ENCODE results near the gene SCFD1. TPM values are rescaled to one million over a fixed set of nuclear protein-coding genes. Genes with fewer than 3 reads are reported as not detected.

SCFD1 gene
- total and polyA plus RNA-seq, 10 of the 15 experiments (the other 5 are each of a cell fraction or from before 2014, with no cell fraction given) = 61.5 to 98.4 (median 82.5) TPM

DNA sequence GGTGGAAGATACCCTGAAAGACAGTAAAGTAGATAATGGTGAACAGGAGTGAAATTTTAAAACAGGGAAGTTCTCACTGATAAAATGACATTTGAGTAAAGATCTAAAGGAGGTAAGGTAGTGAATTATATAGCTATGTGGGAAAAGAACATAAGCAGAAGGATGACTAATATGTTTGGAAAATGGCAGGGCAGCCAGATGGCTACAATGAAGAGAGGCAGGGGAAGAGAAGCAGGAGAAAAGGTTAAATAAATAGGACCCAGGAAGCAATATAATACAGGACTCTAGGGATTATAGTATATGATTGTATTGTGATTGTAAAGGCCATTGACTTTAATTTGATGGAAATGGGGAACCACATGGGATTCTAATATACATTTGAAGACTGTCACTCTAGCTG lies 33.0 kb downstream of the SCFD1 start (continued):
- TF ChIP-seq, protein P1, sequence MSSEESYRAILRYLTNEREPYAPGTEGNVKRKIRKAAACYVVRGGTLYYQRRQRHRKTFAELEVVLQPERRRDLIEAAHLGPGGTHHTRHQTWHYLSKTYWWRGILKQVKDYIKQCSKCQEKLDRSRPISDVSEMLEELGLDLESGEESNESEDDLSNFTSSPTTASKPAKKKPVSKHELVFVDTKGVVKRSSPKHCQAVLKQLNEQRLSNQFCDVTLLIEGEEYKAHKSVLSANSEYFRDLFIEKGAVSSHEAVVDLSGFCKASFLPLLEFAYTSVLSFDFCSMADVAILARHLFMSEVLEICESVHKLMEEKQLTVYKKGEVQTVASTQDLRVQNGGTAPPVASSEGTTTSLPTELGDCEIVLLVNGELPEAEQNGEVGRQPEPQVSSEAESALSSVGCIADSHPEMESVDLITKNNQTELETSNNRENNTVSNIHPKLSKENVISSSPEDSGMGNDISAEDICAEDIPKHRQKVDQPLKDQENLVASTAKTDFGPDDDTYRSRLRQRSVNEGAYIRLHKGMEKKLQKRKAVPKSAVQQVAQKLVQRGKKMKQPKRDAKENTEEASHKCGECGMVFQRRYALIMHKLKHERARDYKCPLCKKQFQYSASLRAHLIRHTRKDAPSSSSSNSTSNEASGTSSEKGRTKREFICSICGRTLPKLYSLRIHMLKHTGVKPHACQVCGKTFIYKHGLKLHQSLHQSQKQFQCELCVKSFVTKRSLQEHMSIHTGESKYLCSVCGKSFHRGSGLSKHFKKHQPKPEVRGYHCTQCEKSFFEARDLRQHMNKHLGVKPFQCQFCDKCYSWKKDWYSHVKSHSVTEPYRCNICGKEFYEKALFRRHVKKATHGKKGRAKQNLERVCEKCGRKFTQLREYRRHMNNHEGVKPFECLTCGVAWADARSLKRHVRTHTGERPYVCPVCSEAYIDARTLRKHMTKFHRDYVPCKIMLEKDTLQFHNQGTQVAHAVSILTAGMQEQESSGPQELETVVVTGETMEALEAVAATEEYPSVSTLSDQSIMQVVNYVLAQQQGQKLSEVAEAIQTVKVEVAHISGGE (CRISPR knock-in tag; IDR thresholded peaks at IDR 0.05) = no peak

DNA sequence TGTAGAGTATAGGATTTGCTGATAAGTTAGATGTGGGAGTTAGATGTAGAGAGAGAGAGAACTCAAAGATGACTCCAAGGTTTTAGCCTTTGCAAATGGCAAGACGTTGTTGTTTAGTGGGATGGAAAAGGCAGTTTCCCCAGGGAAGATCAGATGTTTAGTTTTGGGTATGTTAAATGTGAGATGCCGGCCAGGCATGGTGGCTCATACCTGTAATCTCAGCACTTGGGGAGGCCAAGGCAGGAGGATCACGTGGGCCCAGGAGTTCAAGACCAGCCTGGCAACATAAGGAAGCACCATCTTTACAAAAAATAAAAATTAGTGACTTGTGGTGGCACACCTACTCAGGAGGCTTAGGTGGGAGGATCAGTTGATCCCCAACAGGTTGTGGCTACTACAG lies 33.5 kb downstream of the SCFD1 start:
- intact Hi-C loops (cut with micrococcal nuclease; ENCODE audit: unreplicated experiment) = loop anchor here (1.0 kb wide), 1 partner anchor 251 kb away; no protein-coding TSS in a partner anchor
- no peaks in the 10 kb centered on the region for H4K20me1 ChIP-seq (ENCODE audit: control insufficient read depth, insufficient read depth)
- no peaks in the 10 kb centered on the region for H3K79me2 ChIP-seq (ENCODE audit: control insufficient read depth, insufficient read depth, low read length)
- H3K4me2 ChIP-seq (ENCODE audit: control insufficient read depth, insufficient read depth) = no peak overlapping the region
- POLR2A ChIA-PET = no interaction called here
- in situ Hi-C loops (cut with MboI) = loop anchor here (5.0 kb wide), 1 partner anchor 252 kb away; no protein-coding TSS in a partner anchor
- FAIRE-seq = peak; percentile 27
- no peak; the same call in 2 of the 3 replicates for ATAC-seq
- no peaks in the 10 kb centered on the region for H3K9me3 ChIP-seq (replicated peaks; ENCODE audit: control insufficient read depth, insufficient read depth, low read length)
- no peak overlapping the region for H3K9ac ChIP-seq (ENCODE audit: control insufficient read depth, insufficient read depth, low read length)
- RAD21 ChIA-PET (ENCODE audit: unreplicated experiment) = no interaction called here
- SMC1A ChIA-PET (ENCODE audit: uncharacterized antibody, unreplicated experiment) = interaction anchor here (1.6 to 1.8 kb wide), 2 partner anchors 25 to 701 kb away, joined by 3 read pairs; no protein-coding TSS in a partner anchor
- H3K4me3 ChIP-seq = no peak overlapping the region
- no TSS peak for BruUV-seq (replicated peaks)
- H3K36me3 ChIP-seq (ENCODE audit: control insufficient read depth in 2 of 2, insufficient read depth in 2 of 2, low read length in 1 of 2) = peaks cover 2 to 9% of the 10 kb centered on the region in 2 experiments; a peak in 2 of 4 replicates
- CTCF ChIA-PET = interaction anchor here (0.6 to 2.5 kb wide), 8 partner anchors 11 to 698 kb away, joined by 3 to 15 read pairs (median 3); no protein-coding TSS in a partner anchor
- H3K27me3 ChIP-seq (replicated peaks in 1 of 2; ENCODE audit: control insufficient read depth in 2 of 2, insufficient read depth in 2 of 2, low read length in 1 of 2) = no peaks in the 10 kb centered on the region
- H3K27ac ChIP-seq (ENCODE audit: control insufficient read depth, insufficient read depth) = no peak overlapping the region
- WGBS (ENCODE audit: insufficient coverage, insufficient replicate concordance, low lambda C conversion rate, missing lambda C conversion rate) = 98% methylated on average over 3 of the region's 3 CpGs
- no peak overlapping the region for H2AFZ ChIP-seq (ENCODE audit: control insufficient read depth, low read depth, low read length)
- DNase-seq (ENCODE audit: low read depth, low spot score) = no peak
- no peaks in the 10 kb centered on the region for H3K4me1 ChIP-seq (ENCODE audit: control insufficient read depth, insufficient read depth, low read length)
- TF ChIP-seq, protein P2, sequence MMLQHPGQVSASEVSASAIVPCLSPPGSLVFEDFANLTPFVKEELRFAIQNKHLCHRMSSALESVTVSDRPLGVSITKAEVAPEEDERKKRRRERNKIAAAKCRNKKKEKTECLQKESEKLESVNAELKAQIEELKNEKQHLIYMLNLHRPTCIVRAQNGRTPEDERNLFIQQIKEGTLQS (IDR thresholded peaks at IDR 0.05; ENCODE audit: borderline replicate concordance, extremely low read depth, low read depth, low read length) = no peak
- TF ChIP-seq, protein P3, sequence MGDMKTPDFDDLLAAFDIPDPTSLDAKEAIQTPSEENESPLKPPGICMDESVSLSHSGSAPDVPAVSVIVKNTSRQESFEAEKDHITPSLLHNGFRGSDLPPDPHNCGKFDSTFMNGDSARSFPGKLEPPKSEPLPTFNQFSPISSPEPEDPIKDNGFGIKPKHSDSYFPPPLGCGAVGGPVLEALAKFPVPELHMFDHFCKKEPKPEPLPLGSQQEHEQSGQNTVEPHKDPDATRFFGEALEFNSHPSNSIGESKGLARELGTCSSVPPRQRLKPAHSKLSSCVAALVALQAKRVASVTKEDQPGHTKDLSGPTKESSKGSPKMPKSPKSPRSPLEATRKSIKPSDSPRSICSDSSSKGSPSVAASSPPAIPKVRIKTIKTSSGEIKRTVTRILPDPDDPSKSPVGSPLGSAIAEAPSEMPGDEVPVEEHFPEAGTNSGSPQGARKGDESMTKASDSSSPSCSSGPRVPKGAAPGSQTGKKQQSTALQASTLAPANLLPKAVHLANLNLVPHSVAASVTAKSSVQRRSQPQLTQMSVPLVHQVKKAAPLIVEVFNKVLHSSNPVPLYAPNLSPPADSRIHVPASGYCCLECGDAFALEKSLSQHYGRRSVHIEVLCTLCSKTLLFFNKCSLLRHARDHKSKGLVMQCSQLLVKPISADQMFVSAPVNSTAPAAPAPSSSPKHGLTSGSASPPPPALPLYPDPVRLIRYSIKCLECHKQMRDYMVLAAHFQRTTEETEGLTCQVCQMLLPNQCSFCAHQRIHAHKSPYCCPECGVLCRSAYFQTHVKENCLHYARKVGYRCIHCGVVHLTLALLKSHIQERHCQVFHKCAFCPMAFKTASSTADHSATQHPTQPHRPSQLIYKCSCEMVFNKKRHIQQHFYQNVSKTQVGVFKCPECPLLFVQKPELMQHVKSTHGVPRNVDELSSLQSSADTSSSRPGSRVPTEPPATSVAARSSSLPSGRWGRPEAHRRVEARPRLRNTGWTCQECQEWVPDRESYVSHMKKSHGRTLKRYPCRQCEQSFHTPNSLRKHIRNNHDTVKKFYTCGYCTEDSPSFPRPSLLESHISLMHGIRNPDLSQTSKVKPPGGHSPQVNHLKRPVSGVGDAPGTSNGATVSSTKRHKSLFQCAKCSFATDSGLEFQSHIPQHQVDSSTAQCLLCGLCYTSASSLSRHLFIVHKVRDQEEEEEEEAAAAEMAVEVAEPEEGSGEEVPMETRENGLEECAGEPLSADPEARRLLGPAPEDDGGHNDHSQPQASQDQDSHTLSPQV (IDR thresholded peaks at IDR 0.05) = no peak
- TF ChIP-seq, protein P1 (CRISPR knock-in tag; IDR thresholded peaks at IDR 0.05) = no peak
- TF ChIP-seq, protein P4, sequence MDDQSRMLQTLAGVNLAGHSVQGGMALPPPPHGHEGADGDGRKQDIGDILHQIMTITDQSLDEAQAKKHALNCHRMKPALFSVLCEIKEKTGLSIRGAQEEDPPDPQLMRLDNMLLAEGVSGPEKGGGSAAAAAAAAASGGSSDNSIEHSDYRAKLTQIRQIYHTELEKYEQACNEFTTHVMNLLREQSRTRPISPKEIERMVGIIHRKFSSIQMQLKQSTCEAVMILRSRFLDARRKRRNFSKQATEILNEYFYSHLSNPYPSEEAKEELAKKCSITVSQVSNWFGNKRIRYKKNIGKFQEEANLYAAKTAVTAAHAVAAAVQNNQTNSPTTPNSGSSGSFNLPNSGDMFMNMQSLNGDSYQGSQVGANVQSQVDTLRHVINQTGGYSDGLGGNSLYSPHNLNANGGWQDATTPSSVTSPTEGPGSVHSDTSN (IDR thresholded peaks at IDR 0.05; ENCODE audit: insufficient replicate concordance, low read depth, low read length) = no peak
- TF ChIP-seq MEF2B (IDR thresholded peaks at IDR 0.05; ENCODE audit: partially characterized antibody, poor library complexity, severe bottlenecking) (no peak), HDAC6 (IDR thresholded peaks at IDR 0.05; ENCODE audit: unreplicated experiment) (no peak)
